ENCODE results near the gene TSHZ2. TPM values are rescaled to one million over a fixed set of nuclear protein-coding genes. Genes with fewer than 3 reads are reported as not detected.
"Not testable (repeated sequence)": the region's sequence is repeated elsewhere in the genome, so short reads cannot be mapped to it uniquely, and the experiment has no call there.

Gene TSHZ2
- total RNA-seq, 5 donors from 2014 or later (not counting 1 experiment from before 2014, with no cell fraction given) = 20.2 to 42.9 (median 25.8) TPM

DNA sequence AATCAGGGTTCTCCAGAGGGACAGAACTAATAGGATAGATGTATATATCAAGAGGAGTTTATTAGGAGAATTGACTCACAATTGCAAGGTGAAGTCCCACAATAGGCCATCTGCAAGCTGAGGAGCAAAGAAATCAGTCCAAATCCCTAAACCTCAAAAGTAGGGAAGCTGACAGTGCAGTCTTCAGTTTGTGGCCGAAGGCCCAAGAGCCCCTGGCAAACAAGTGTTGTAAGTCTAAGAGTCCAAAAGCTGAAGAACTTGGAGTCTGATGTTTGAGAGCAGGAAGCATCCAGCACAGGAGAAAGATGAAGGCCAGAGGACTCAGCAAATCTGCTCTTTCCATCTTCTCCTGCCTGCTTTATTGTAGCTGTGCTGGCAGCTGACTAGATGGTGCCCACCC lies 117.7 kb downstream of the TSHZ2 start:
- H3K36me3 ChIP-seq (ENCODE audit: control insufficient read depth in 2 of 2, extremely low read depth in 1 of 2, insufficient read depth in 1 of 2, low read length in 1 of 2); H3K27me3 Mint-ChIP-seq; H3K27ac ChIP-seq (ENCODE audit: low read length); H3K9me3 ChIP-seq; H3K9me3 Mint-ChIP-seq; H3K36me3 Mint-ChIP-seq; POLR2A ChIA-PET; H3K4me3 Mint-ChIP-seq; ATAC-seq (replicated peaks in 1 of 4); H3K27me3 ChIP-seq (replicated peaks in 1 of 2; ENCODE audit: control insufficient read depth in 2 of 2, extremely low read depth in 1 of 2, insufficient read depth in 2 of 2, low read length in 1 of 2); H3K27ac Mint-ChIP-seq; H3K4me1 ChIP-seq (ENCODE audit: control insufficient read depth in 1 of 2, extremely low read depth in 1 of 2, insufficient read depth in 2 of 2, low read length in 2 of 2); DNase-seq; H3K4me3 ChIP-seq (ENCODE audit: control insufficient read depth in 1 of 2, extremely low read depth in 1 of 2, low read length in 1 of 2): not testable (repeated sequence)
- no CpG with 5 or more reads among the region's 1 CpG for WGBS (ENCODE audit: insufficient coverage)
- peaks cover 5 to 39% (median 11%) of the 10 kb centered on the region in 3 donors for H3K4me1 Mint-ChIP-seq
- CTCF ChIA-PET = interaction anchor here in 1 of 2 donors (0.7 kb wide), 1 partner anchor 41 kb away, joined by 3 read pairs; no protein-coding TSS in a partner anchor

DNA sequence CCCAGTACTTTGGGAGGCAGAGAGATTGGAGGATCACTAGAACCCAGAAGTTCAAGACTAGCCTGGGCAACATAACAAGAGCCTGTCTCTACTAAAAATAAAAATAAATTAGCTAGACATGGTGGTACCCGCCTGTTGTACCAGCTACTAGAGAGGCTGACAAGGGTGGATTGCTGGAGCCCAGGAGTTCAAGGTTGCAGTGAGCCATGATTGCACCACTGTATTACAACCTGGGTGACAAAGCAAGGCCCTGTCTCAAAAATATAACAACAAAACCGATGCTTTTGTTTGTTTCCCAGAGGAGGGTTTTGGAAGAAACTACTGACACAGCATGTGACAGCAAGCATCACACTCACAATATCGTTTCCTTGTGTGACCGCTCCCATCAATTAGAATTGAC lies 119.6 kb downstream of the TSHZ2 start:
- Mint-ChIP-seq H3K4me1 (peaks cover 5 to 33% (median 11%) of the 10 kb centered on the region in 3 donors), H3K36me3 (peaks cover 8% of the 10 kb centered on the region), H3K9me3 (peaks cover 0 to 2% (median 0%) of the 10 kb centered on the region in 3 donors), H3K27me3 (no peaks in the 10 kb centered on the region), H3K4me3 (no peak overlapping the region), H3K27ac (no peak overlapping the region)
- 100% methylated on average over 1 of the region's 4 CpGs for WGBS (ENCODE audit: insufficient coverage)
- CTCF ChIA-PET = no interaction called here
- DNase-seq (no peak), ATAC-seq (replicated peaks in 1 of 4) (no peak)
- Histone ChIP-seq H3K4me3 (ENCODE audit: control insufficient read depth in 1 of 2, extremely low read depth in 1 of 2, low read length in 1 of 2) (no peak overlapping the region), H3K27me3 (replicated peaks in 1 of 2; ENCODE audit: control insufficient read depth in 2 of 2, extremely low read depth in 1 of 2, insufficient read depth in 2 of 2, low read length in 1 of 2) (no peaks in the 10 kb centered on the region), H3K9me3 (no peaks in the 10 kb centered on the region), H3K36me3 (ENCODE audit: control insufficient read depth in 2 of 2, extremely low read depth in 1 of 2, insufficient read depth in 1 of 2, low read length in 1 of 2) (no peaks in the 10 kb centered on the region), H3K4me1 (ENCODE audit: control insufficient read depth in 1 of 2, extremely low read depth in 1 of 2, insufficient read depth in 2 of 2, low read length in 2 of 2) (no peaks in the 10 kb centered on the region), H3K27ac (ENCODE audit: low read length) (no peak overlapping the region)
- POLR2A ChIA-PET = no interaction called here

DNA sequence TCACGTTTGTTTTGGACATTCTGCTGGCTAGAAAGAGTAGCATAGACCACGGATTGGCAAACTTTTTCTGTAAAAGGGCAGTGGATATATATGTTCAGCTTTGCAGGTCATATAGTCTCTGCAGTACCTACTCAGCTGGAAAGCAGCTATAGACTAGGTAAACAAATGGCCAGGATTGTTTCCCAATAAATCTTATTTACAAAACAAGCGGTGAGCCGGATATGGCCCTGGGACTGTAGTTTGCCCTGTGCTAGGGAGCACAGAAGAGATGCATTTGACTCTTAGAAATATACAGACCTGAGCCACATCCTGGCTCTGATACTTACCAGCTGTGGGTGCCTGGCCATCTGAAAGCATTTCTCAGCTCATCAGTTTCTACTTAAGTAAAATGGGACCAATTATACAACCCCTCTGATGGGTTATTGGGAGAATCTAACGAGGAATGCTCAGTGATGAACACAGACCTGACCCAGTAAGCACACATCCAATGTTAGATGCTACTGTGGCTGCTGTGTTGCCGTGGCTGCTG lies 120.7 kb downstream of the TSHZ2 start:
- Mint-ChIP-seq H3K27ac (no peak overlapping the region), H3K4me1 (peaks cover 5 to 25% (median 7%) of the 10 kb centered on the region in 3 donors), H3K27me3 (no peaks in the 10 kb centered on the region), H3K36me3 (peaks cover 6% of the 10 kb centered on the region), H3K9me3 (no peaks in the 10 kb centered on the region), H3K4me3 (no peak overlapping the region)
- WGBS (ENCODE audit: insufficient coverage) = 43% methylated on average over 1 of the region's 6 CpGs
- H3K4me1 ChIP-seq (ENCODE audit: control insufficient read depth in 1 of 2, extremely low read depth in 1 of 2, insufficient read depth in 2 of 2, low read length in 2 of 2) = no peaks in the 10 kb centered on the region
- H3K9me3 ChIP-seq = no peaks in the 10 kb centered on the region
- no peak overlapping the region for H3K27ac ChIP-seq (ENCODE audit: low read length)
- H3K4me3 ChIP-seq (ENCODE audit: control insufficient read depth in 1 of 2, extremely low read depth in 1 of 2, low read length in 1 of 2) = no peak overlapping the region
- DNase-seq = no peak
- ChIA-PET CTCF (interaction anchor here in 1 of 2 donors (0.6 kb wide), 1 partner anchor 162 kb away, joined by 13 read pairs; no protein-coding TSS in a partner anchor), POLR2A (no interaction called here)
- no peaks in the 10 kb centered on the region for H3K27me3 ChIP-seq (replicated peaks in 1 of 2; ENCODE audit: control insufficient read depth in 2 of 2, extremely low read depth in 1 of 2, insufficient read depth in 2 of 2, low read length in 1 of 2)
- ATAC-seq (replicated peaks in 1 of 4) = no peak
- H3K36me3 ChIP-seq (ENCODE audit: control insufficient read depth in 2 of 2, extremely low read depth in 1 of 2, insufficient read depth in 1 of 2, low read length in 1 of 2) = no peaks in the 10 kb centered on the region

DNA sequence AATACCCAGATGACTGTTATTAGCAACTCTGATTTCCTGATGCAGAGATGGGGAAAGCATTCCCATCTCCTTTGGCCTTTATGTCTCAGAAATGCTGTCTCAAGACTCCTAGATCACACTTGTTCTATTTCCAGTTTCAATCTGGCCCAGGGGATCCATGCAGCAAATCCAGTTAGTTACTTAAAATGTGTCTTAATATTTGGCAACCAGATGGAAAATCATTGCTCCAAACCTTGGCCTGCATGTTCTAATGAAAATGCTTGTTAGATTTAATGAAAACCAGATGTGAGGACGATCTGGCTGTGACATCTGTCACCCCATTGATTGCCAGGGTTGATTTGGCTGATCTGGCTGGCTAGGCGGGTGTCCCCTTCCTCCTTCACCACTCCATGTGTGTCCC lies 125.2 kb downstream of the TSHZ2 start:
- H3K4me3 ChIP-seq (ENCODE audit: control insufficient read depth in 1 of 2, extremely low read depth in 1 of 2, low read length in 1 of 2) = no peak overlapping the region
- no peaks in the 10 kb centered on the region for H3K36me3 ChIP-seq (ENCODE audit: control insufficient read depth in 2 of 2, extremely low read depth in 1 of 2, insufficient read depth in 1 of 2, low read length in 1 of 2)
- Mint-ChIP-seq H3K27ac (no peak overlapping the region), H3K36me3 (peaks cover 12% of the 10 kb centered on the region), H3K9me3 (no peaks in the 10 kb centered on the region), H3K4me1 (peaks cover 0 to 3% (median 0%) of the 10 kb centered on the region in 3 donors), H3K27me3 (peaks cover 0 to 4% of the 10 kb centered on the region in 2 donors), H3K4me3 (no peak overlapping the region)
- H3K4me1 ChIP-seq (ENCODE audit: control insufficient read depth in 1 of 2, extremely low read depth in 1 of 2, insufficient read depth in 2 of 2, low read length in 2 of 2) = no peaks in the 10 kb centered on the region
- DNase-seq (no peak), ATAC-seq (replicated peaks in 1 of 4) (no peak)
- WGBS (ENCODE audit: insufficient coverage) = no CpG with 5 or more reads among the region's 2 CpGs
- ChIA-PET POLR2A (interaction anchor here in 1 of 2 donors (0.7 kb wide), 1 partner anchor 118 kb away, joined by 3 read pairs; no protein-coding TSS in a partner anchor), CTCF (no interaction called here)
- H3K9me3 ChIP-seq = no peaks in the 10 kb centered on the region
- no peak overlapping the region for H3K27ac ChIP-seq (ENCODE audit: low read length)
- no peaks in the 10 kb centered on the region for H3K27me3 ChIP-seq (replicated peaks in 1 of 2; ENCODE audit: control insufficient read depth in 2 of 2, extremely low read depth in 1 of 2, insufficient read depth in 2 of 2, low read length in 1 of 2)

DNA sequence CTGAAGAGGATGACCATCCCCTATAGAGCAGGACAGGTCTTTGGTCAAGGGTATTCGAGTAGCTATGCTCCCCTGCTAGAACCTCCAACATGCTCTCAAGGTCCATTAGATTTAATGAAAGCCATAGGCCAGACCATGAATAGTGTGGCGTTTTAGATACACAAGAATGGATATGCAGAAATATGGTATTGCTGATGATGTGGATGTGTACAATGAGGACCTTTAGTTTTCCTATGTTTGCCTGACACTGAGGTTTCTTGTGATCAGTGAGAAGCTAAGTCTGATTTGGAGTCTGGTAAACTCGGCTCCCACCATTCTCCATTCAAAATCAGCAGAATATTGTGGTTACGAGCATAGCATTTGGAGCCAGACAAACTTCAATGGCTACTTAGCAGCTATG lies 125.6 kb downstream of the TSHZ2 start:
- CTCF ChIA-PET = no interaction called here
- no peaks in the 10 kb centered on the region for H3K27me3 ChIP-seq (replicated peaks in 1 of 2; ENCODE audit: control insufficient read depth in 2 of 2, extremely low read depth in 1 of 2, insufficient read depth in 2 of 2, low read length in 1 of 2)

DNA sequence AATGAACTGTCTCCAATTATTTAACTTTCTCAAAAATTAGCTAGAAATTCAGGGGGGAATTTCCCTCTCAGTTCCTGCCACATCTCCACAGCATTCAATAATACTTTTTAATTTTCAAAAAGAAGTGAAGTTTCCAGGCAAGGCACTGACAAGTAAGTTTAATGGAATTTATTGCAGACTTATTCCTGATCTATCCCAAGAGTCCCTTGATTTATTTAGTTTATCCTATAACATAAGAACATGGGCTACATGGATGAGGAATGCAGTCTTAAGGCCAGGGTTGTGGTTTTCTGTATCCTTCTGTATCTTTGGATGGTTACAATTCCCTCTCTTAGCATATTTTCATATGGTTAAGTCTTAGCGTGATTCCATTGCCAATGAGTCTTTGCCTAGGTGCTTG lies 126.5 kb downstream of the TSHZ2 start:
- no peak overlapping the region for H3K27ac Mint-ChIP-seq
- no peaks in the 10 kb centered on the region for H3K9me3 Mint-ChIP-seq
- H3K4me1 ChIP-seq (ENCODE audit: control insufficient read depth in 1 of 2, extremely low read depth in 1 of 2, insufficient read depth in 2 of 2, low read length in 2 of 2) = no peaks in the 10 kb centered on the region
- peaks cover 0 to 4% of the 10 kb centered on the region in 2 donors for H3K27me3 Mint-ChIP-seq
- POLR2A ChIA-PET = interaction anchor here in 1 of 2 donors (0.6 kb wide), 1 partner anchor 709 kb away, joined by 5 read pairs; no protein-coding TSS in a partner anchor
- peaks cover 13% of the 10 kb centered on the region for H3K36me3 Mint-ChIP-seq
- DNase-seq (no peak), ATAC-seq (replicated peaks in 1 of 4) (no peak)
- no peak overlapping the region for H3K4me3 ChIP-seq (ENCODE audit: control insufficient read depth in 1 of 2, extremely low read depth in 1 of 2, low read length in 1 of 2)
- no peaks in the 10 kb centered on the region for H3K36me3 ChIP-seq (ENCODE audit: control insufficient read depth in 2 of 2, extremely low read depth in 1 of 2, insufficient read depth in 1 of 2, low read length in 1 of 2)
- no peak overlapping the region for H3K4me3 Mint-ChIP-seq
- peaks cover 0 to 4% (median 0%) of the 10 kb centered on the region in 3 donors for H3K4me1 Mint-ChIP-seq
- no peak overlapping the region for H3K27ac ChIP-seq (ENCODE audit: low read length)
- no peaks in the 10 kb centered on the region for H3K9me3 ChIP-seq
- H3K27me3 ChIP-seq (replicated peaks in 1 of 2; ENCODE audit: control insufficient read depth in 2 of 2, extremely low read depth in 1 of 2, insufficient read depth in 2 of 2, low read length in 1 of 2) = no peaks in the 10 kb centered on the region
- CTCF ChIA-PET = no interaction called here
- WGBS (ENCODE audit: insufficient coverage) = no CpG with 5 or more reads among the region's 1 CpG

More for the DNA sequence above, 125.6 kb downstream of the TSHZ2 start:
- WGBS (ENCODE audit: insufficient coverage) = no CpG with 5 or more reads among the region's 4 CpGs
- peaks cover 0 to 3% (median 0%) of the 10 kb centered on the region in 3 donors for H3K4me1 Mint-ChIP-seq
- DNase-seq = no peak
- ATAC-seq (replicated peaks in 1 of 4) = no peak
- Histone ChIP-seq H3K36me3 (ENCODE audit: control insufficient read depth in 2 of 2, extremely low read depth in 1 of 2, insufficient read depth in 1 of 2, low read length in 1 of 2) (no peaks in the 10 kb centered on the region), H3K27ac (ENCODE audit: low read length) (no peak overlapping the region), H3K9me3 (no peaks in the 10 kb centered on the region), H3K4me3 (ENCODE audit: control insufficient read depth in 1 of 2, extremely low read depth in 1 of 2, low read length in 1 of 2) (no peak overlapping the region), H3K4me1 (ENCODE audit: control insufficient read depth in 1 of 2, extremely low read depth in 1 of 2, insufficient read depth in 2 of 2, low read length in 2 of 2) (no peaks in the 10 kb centered on the region)
- no peak overlapping the region for H3K27ac Mint-ChIP-seq
- H3K36me3 Mint-ChIP-seq = peaks cover 12% of the 10 kb centered on the region
- POLR2A ChIA-PET = interaction anchor here in 1 of 2 donors (0.6 kb wide), 1 partner anchor 708 kb away, joined by 5 read pairs; no protein-coding TSS in a partner anchor
- no peaks in the 10 kb centered on the region for H3K9me3 Mint-ChIP-seq
- peaks cover 0 to 4% of the 10 kb centered on the region in 2 donors for H3K27me3 Mint-ChIP-seq
- no peak overlapping the region for H3K4me3 Mint-ChIP-seq

Measured in T-cell (primary cell).